ENCODE measurements around the gene EXOC4.

- no peak for TF ChIP-seq CTCF (IDR thresholded peaks at IDR 0.05)
- TF ChIP-seq POLR2A (IDR thresholded peaks at IDR 0.05) = no peak
Measured at GRCh38 chr7:133354546-133355324, 101.9 kb downstream of the EXOC4 start.

Measured in lower leg skin (tissue), 3 donors.